ENCODE measurements around the gene COL23A1.

The COL23A1 gene

DNA sequence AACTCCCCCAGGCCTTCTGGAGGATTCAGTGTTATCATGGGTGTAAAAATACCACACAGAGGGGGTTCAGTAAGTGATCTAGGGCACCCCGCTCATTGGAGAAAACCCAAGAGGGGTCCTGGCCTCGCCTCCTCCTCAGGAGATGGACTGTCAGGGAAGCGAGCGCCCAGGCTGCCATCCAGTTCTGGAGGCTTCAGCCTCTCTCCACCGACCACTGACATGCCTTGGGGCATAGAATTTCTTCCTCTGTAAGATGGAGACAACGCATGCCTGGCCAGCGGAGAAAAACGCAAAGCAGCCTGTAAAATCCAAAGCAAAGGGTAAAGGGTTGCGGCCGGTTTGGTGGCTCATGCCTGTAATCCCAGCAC, 165.4 kb downstream of the COL23A1 start:
- DNase-seq (ENCODE audit: low read depth, low spot score) = no peak

DNA sequence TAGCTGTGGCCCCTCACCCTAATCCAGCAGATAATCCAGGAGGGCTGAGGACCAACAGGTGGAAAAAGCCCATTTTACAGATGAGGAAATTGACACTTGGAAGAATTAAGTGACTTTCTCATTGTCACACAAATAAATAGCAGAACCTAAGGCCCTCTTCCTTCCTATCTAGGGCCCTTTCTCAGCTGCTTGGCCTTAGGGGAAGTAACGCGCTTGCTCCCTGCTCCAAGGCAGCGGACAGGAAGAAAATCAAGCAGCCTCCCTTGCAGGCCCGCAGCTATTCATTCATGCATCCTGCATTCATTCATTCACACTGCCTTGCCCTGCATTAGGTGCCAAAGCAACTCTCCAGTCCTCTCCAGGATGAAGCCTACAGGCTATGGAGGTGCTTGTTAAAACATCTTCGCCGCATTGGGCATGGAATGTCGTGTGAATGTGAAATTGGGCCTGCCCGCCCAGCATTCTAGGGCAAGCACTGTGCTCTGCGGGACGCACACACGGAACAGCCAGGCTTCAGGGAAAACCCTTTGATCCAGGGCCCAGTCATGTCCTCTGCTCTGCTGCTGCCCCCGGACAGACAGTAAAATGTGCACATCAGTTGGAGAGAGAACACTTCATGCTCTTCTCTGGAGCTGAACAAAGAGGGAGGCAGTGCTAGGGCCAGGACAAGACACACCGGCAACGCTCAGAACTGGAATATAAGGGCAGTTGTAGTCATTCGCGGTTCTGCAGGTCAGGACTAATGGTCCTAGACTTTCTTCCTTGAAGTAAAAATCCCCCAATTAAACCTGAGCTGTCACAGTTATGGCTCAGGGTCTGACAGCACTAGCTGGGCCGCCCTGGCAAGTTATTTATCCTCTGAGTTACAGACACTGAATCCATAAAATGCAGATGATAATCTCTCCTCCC, 166.0 kb downstream of the COL23A1 start:
- DNase-seq (ENCODE audit: low read depth, low spot score) = no peak

DNA sequence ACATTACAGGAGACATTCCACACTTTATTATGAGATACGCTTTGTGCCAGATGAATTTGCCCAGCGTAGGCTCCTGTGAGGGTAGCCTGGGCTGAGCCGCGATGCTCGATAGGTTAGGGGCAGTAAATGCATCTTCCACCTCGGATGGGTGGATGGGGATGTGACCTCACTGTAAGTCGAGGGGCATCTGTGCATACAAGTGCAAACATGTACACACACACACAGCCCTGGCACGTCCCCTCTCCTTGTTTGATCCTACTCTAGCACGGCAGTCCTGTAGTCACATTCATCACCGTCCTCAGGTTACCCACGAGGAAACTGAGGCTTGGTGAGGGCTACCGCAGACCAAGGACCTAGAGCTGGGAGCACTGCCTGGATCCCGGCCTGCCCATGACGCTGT, 166.8 kb downstream of the COL23A1 start:
- DNase-seq (ENCODE audit: low read depth, low spot score) = no peak

DNA sequence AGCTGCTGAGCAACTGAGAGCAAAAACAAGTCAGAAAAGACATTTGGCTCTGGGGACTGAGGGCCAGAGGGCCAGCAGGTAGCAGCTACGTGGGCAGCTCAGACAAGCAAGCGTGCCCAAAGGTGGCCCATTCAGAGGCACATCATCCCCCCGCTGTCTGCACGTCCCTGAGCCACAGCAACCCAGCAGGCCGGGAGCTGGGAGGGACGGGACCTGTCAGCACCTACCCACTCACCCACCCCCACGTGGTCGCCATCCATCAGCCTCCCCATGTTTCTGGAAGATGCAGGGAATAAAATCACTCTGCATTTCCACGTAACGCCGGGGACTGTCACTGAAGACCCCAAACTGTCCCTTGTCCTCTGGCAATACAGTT, 167.8 kb downstream of the COL23A1 start:
- no peak for DNase-seq (ENCODE audit: low read depth, low spot score)

DNA sequence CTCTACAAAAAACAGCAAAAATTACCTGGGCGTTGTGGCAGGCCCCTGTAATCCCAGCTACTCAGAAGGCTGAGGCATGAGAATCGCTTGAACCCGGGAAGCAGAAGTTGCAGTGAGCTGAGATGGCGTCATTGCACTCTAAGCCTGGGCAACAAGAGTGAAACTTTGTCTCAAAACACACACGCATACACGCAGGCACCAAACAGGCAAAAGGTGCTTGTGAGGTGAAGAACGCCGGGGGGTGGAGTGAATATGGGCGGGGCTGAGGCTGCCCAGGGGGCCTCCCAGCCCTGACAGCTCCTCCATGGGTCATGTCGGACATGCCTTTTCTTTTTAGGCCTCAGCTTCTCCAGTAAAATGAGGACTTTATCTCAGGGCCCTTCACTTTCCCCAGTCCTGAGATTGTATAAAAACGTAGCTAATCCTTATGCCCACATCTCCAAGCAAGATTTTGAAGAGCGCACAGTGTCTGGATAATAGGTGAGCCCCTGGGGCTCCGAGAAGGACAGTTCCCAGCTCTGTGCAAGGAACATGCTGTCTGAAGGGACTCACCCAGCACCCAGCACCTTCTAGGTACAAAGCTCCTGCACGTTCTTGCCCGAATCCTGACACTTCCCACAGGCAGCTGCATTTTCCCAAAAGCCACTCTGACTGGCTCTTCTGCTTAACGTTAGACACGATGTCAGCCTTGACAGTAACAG, 168.3 kb downstream of the COL23A1 start:
- no peak for DNase-seq (ENCODE audit: low read depth, low spot score)

DNA sequence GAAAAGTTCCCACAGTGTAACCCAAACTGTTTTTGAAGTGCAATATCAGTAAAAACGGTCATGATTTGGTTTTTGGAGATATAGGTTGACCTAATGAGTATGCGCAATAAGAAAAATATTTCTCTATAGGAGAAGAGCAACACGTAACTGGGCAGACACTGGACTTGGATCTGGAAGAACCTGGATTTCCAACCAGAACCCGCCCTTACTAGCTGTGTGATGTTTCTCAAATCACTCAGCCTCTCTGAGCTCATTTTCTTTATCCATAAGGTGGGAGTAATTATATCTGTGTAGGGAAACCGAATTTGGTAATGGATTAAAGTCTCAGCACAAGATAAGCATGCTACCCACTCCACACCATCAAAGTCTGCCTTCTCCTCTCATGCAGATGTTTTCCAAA, 169.1 kb downstream of the COL23A1 start:
- no peak for DNase-seq (ENCODE audit: low read depth, low spot score)

DNA sequence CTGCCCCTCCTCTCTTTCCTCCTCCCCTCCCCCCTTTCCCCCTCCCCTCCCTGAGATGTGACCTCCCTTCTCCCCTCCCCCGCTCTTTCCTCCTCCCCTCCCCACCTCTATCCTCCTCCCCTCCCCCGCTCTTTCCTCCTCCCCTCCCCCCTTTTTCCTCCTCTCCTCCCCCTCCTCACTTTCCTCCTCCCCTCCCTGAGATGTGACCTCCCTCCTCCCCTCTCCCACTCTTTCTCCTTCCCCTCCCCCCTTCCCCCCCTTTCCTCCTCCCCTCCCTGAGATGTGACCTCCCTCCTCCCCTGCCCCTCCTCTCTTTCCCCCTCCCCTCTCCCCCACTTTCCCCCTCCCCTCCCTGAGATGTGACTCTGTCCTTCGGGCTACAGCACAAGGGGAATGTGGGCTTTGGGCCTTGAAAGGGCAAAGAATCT, 169.8 kb downstream of the COL23A1 start:
- DNase-seq (ENCODE audit: low read depth, low spot score) = no peak

DNA sequence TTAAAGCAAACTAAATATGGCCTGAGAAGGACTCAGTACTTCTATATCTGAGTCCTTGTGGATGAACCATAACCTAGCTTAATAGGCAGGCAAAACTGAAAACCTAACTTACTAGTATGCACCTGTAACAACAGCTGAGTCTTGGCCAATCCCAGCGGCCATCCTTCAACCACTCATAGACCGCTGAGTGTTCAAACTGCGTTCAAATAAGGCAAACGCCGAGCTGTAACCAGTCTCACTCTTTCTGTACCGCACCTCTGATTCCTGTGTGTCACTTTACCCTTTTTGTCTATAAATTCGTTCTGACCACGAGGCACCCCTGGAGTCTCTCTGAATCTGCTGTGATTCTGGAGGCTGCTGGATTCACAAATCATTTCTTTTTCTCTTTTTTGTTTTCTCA, 170.5 kb downstream of the COL23A1 start:
- DNase-seq (ENCODE audit: low read depth, low spot score) = no peak

DNA sequence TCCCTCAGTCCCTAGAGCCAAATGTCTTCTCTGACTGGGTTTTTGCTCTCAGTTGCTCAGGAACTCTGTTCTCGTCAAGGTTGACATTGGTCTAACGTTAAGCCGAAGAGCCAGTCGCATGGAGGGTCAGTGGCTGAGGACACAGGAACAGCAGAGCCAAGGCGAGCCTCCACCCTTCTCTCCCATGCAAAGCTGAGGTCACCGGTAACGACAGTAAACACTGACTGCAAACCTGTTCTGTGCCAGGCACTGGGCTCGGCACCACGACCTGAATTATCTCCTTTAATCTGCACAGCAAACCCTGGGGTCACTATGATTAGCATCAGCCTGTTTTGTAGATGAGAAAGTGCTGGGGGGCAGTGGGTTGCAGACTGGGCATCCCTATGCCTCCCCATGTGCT, 171.0 kb downstream of the COL23A1 start:
- no peak for DNase-seq (ENCODE audit: low read depth, low spot score)

DNA sequence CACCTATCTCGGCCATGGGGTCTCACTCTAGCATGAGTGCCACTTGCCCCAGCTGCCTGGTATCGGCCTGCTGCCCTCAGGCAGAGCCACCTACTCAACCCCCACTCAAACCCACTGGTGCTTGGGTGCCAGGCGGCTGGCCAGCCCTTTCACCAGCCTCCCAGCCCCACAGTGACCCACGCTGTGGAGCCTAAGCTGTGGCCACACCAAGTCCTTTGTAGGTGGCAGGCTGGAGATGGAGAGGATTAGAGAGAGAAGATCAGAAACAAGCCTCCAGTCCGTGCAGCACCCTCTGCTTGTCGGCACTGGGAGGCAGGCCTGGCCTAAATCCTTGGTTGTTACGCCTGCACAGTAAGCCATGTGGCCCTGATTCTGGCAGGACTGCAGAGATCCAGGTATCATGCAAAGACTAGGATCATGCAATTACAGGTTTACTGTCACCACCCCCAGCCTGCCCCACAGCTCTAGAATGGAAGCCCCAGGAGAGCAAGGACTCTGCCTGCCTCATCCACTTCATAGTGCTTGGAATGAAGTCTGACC, 171.7 kb downstream of the COL23A1 start:
- no peak for DNase-seq (ENCODE audit: low read depth, low spot score)

DNA sequence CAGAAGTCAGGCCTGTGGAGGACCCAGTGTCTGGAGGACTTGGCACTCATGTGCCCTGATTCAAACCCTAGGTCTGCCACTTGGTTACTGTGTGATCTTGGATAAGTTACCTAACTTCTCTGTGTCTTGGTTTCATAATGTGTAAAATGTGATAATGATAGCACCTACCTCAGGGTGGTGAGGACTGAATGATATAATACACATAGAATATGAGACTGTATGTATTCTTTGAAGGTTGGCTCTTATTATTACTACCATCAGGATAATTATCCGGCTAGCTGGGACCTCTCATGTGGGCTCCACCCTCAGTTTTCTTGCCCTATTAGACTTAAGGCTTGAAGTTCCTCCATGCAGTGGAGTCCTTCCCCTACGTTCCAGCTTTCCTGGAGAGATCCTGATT, 172.2 kb downstream of the COL23A1 start:
- no peak for DNase-seq (ENCODE audit: low read depth, low spot score)

DNA sequence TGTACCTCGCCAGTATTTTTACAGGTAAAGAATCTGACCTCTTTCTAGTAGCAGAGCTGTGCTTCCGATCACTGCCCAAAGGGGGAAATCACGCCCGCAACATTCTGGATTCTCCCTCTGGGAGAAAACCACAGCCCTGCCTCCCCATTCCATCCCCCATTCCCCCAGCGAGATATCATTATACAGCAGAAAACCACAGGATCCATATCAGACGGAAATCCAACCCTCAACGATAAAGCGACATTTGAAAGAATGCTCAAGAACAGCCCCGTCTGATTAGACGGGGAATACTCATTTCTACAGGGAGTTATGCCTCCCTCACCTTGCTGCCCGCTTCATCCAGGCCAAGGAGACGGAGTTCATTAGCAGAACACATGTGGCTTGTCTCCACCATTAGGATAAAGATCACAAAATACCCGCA, 172.8 kb downstream of the COL23A1 start:
- no peak for DNase-seq (ENCODE audit: low read depth, low spot score)

DNA sequence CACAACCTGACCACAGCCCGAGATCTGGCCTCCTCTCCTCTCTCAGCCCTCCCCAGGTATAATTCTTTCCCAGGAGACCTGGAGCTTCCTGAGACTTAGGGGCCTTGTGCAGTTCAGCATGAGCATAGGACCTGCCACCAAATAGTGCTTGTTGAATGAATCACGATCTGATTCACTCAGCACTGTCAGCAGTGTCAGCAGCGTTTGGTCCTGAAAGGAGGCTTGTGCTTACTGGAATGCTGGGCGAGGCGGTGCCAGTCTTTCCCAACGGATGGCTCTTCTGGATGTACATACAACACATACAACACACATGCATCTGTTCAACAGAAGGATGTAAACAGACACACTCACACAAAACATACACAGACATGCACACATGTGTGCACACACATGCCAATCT, 173.3 kb downstream of the COL23A1 start:
- no peak for DNase-seq (ENCODE audit: low read depth, low spot score)

DNA sequence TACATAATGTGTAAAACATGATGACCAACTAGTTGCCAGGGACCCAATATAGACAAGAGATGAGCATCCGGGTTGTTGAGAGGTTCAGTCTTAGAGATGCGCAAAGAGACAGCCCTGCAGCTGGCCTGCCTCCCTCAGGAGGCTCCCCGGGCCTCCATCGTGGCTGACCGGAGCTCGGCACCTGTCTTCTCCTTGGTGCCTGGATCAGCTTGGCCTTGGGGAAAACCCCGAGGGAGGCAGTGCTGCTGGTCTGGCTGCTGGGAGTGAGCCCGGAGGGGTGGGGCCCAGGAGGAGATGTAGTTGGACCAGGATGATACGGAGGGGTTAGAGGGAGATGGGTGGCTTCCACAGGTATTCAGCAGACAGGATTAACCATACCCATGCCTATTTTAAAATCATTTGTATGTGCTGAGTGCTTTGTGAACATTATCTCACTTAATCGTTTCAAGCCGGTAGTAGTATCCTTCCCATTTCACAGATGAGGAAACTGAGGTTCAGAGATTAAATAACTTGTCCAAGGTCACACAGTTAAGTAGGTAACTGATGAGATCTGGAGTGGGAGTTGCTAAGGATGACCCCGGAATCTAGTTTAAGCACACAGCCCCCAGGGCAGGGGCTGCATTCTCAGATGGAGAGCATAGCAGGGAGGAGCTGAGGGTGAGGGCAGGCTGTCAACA, 173.8 kb downstream of the COL23A1 start:
- no peak for DNase-seq (ENCODE audit: low read depth, low spot score)

DNA sequence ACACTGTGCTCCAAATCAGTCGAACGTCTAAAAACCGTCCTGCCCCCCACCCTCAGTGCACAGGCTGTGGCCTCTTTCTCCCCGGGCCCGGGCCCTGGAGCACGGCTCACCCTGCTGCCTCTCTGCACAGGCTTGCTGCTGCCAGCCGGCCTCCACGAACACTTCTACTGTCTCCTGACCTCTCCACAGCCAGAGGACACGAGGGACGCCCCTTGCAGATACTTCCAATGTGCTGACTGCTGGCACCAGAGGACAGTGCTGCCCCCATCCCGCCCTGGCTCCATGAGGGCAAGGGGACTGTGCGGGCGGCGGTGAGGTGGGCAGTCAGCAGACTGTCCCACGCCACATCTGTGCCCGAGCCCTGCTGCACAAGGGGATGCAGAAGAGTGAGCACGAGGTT, 174.8 kb downstream of the COL23A1 start:
- no peak for DNase-seq (ENCODE audit: low read depth, low spot score)

DNA sequence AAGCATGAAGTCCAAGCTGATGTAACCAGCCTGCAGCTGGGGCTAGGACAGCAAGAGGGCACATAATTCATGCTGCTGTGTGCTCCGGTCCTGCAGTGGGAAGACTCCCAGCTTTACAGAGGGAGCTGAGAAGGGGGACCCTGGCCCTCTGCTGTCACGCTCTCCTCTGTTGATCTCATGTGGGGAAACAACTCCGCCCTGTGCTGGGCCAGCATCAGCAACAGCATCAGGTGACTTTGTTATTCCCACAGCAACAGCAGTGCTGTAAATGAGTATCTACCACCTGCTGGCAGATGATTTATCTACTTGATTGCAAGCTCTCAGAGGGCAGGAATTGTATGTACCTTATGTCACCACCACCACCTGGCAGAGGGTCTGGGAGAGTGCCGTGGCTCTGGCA, 176.2 kb downstream of the COL23A1 start:
- DNase-seq (ENCODE audit: low read depth, low spot score) = no peak

DNA sequence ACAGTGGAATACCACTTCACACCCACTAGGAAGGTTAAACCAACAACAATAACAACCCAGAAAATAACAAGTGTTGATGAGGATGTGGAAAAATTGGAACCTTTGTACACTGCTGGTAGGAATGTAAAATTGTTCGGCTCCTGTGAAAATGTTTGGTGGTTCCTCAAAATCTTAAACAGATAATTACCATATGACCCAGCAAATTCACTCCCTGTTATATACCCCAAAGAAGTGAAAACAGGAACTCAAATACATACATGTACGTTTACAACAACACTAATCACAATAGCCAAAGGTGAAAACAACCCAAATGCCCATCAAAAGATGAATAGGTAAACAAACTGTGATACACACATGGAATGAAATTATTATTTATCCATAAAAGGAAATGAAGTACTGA, 179.1 kb downstream of the COL23A1 start:
- DNase-seq (ENCODE audit: low read depth, low spot score) = no peak

DNA sequence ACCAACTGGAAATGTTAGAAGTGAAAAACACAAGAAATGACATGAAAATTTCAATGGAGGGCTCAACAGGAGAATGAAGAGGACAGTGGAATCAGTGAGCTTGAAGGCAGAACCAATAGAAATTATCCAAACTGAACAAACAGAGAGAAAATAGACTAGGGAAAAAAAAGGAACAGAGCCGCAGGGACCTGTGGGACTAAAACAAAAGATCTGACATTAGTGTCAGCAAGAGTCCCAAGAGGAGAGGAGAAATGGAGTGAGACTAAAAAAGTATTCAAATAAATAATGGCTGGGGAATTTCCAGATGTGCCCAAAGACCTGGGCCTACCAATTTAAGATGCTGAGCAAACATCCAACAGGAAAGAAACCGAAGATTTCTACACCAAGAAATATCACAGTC, 182.5 kb downstream of the COL23A1 start:
- no peak for DNase-seq (ENCODE audit: low read depth, low spot score)

DNA sequence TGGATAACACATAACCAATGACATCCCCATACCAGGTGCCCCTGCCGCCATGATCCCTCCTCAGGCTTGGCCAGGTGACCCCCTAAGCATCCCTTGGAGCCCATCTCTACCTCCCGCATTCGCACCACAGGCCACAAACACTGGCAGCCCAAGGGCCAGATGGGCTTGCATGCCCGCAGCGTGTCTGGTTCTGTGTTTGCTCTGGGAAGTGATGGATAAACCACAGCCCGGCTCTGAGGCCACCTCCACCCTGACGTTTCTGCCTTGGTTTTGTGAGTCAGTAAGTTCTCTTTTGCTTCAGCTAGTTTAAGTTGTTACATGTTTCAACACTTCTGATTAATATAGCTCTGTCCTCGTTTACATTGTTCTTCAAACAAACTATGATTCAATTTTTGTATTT, 185.2 kb downstream of the COL23A1 start:
- no peak for DNase-seq (ENCODE audit: low read depth, low spot score)

DNA sequence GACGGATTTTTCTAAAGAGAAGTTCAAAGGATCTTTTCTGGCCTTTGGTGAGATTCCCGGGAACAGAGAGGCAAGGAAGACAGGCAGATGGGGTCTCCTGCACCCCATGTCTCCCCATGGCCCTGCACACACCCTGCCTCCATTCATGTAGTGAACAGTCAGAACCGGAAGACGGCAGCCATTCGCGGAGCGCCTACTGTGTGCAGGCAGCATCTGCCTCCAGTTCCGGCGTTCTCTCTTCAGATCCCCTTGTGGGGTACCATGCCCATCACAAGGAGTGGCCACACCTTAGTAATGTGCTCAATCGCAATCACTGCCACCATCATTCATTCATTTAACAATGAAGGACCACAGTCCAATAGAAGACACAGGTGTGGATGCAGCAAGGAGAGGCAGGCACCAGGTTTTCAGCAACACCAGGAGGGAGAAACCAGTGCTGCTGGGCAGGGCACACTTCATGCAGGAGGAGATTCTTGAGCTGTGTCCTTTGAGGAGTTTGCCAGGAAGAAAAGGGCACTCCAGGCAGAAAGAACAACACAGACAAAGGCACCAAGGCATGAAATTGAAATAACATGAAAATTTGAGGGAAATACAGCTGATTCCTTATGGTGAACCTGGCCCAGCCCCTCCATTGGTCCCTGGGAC, 186.1 kb downstream of the COL23A1 start:
- DNase-seq (ENCODE audit: low read depth, low spot score) = no peak

DNA sequence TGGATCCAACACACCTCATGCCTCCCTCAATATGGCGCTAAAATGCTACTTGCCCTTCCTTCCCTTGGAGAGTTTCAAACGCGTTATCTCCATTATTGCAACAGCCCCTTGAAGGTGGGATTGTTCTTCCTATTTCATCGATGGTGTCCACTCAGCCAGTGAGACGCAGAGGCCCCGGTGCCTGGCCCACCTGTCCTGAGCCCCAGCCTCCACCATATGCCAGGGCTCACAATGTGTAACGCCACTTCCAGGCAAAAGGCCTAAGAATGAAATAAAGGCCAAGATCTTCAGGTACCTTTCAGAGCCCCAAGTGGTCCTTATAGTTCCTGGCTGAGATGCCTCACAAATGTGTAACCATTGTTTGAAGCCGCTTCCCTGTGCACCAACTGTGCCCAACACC, 186.8 kb downstream of the COL23A1 start:
- no peak for DNase-seq (ENCODE audit: low read depth, low spot score)

DNA sequence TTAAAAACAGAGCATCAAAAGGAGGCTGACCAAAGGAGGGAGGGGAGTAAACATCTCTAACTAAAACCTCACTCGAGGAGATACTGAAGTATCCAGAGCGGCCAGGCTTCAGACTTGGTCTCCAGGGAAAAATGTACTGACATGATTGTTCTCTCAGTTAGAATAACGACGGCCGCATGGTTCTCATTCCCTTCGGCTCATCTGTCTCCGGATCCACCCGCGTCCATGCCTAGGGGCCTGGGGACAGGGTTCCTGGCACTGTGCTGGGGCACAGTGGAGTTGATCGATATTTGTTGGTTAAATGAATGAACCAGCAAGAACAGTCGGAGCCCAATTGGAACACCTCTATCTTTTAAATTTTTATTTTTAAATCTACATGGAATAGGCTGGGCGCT, 190.5 kb downstream of the COL23A1 start:
- DNase-seq (ENCODE audit: low read depth, low spot score) = no peak

Data from smooth muscle cell of the brain vasculature (primary cell).